Non-pigmented ciliary epithelial cell (primary cell): Measurements from ENCODE around the gene VTI1A.
"Not testable (repeated sequence)": the region's sequence is repeated elsewhere in the genome, so short reads cannot be mapped to it uniquely, and the experiment has no call there.

ENCODE experiments used
- DNase-seq: peaks from one replicate; pipeline ENCODE4 v3.0.0-alpha.2; 2010; ENCODE audit warnings: low read depth

Gene VTI1A

GRCh38 chr10:112723876-112724275, 276.9 kb downstream of the VTI1A start:
- DNase-seq, result no peak

GRCh38 chr10:112724404-112724991, 277.5 kb downstream of the VTI1A start:
- DNase-seq, result no peak

- DNase-seq, result no peak
Observed at GRCh38 chr10:112728118-112728883, 281.3 kb downstream of the VTI1A start.

GRCh38 chr10:112728997-112729396, 282.0 kb downstream of the VTI1A start:
- DNase-seq, result no peak

- DNase-seq, result not testable (repeated sequence)
Observed at GRCh38 chr10:112731450-112731849, 284.4 kb downstream of the VTI1A start.

GRCh38 chr10:112732277-112732921, 285.4 kb downstream of the VTI1A start:
- DNase-seq, result no peak

- DNase-seq, result no peak
Observed at GRCh38 chr10:112735041-112735695, 288.2 kb downstream of the VTI1A start.

- DNase-seq, result no peak
Observed at GRCh38 chr10:112738606-112739591, 291.9 kb downstream of the VTI1A start.

GRCh38 chr10:112739592-112740353, 292.8 kb downstream of the VTI1A start:
- no peak for DNase-seq

- DNase-seq, result no peak
Observed at GRCh38 chr10:112741830-112742402, 294.9 kb downstream of the VTI1A start.

- no peak for DNase-seq
Observed at GRCh38 chr10:112744181-112745096, 297.4 kb downstream of the VTI1A start.

GRCh38 chr10:112746329-112746728, 299.3 kb downstream of the VTI1A start:
- no peak for DNase-seq

- no peak for DNase-seq
Observed at GRCh38 chr10:112750427-112751167, 303.6 kb downstream of the VTI1A start.

GRCh38 chr10:112751651-112752050, 304.6 kb downstream of the VTI1A start:
- no peak for DNase-seq

GRCh38 chr10:112752288-112752687, 305.3 kb downstream of the VTI1A start:
- no peak for DNase-seq

- DNase-seq, result no peak
Observed at GRCh38 chr10:112753961-112754411, 307.0 kb downstream of the VTI1A start.

- DNase-seq, result no peak
Observed at GRCh38 chr10:112755446-112756234, 308.6 kb downstream of the VTI1A start.

GRCh38 chr10:112756235-112756527, 309.2 kb downstream of the VTI1A start:
- DNase-seq, result no peak
